Central memory CD4-positive, alpha-beta T cell (primary cell): Measurements from ENCODE around the gene RIMS4.

ENCODE experiments used
- DNase-seq: peaks from one replicate; pipeline ENCODE4 v3.0.0; 2022

The RIMS4 gene

GRCh38 chr20:44737116-44737515 is 73.2 kb downstream of the RIMS4 start:
- no peak for DNase-seq

- peak; percentile 30 for DNase-seq
Measured at GRCh38 chr20:44736170-44737021, 74.0 kb downstream of the RIMS4 start.

- DNase-seq, result no peak
Measured at GRCh38 chr20:44735816-44736169, 74.6 kb downstream of the RIMS4 start.

- no peak for DNase-seq
Measured at GRCh38 chr20:44734938-44735337, 75.4 kb downstream of the RIMS4 start.

GRCh38 chr20:44733341-44734069 is 76.8 kb downstream of the RIMS4 start:
- DNase-seq, result peak; percentile 52

- DNase-seq, result no peak
Measured at GRCh38 chr20:44732327-44732726, 78.0 kb downstream of the RIMS4 start.

- no peak for DNase-seq
Measured at GRCh38 chr20:44731657-44732056, 78.7 kb downstream of the RIMS4 start.

- DNase-seq, result no peak
Measured at GRCh38 chr20:44730441-44730840, 79.9 kb downstream of the RIMS4 start.

- DNase-seq, result no peak
Measured at GRCh38 chr20:44728801-44729443, 81.4 kb downstream of the RIMS4 start.

- DNase-seq, result no peak
Measured at GRCh38 chr20:44727651-44728050, 82.7 kb downstream of the RIMS4 start.

GRCh38 chr20:44727039-44727438 is 83.3 kb downstream of the RIMS4 start:
- no peak for DNase-seq

GRCh38 chr20:44725837-44726236 is 84.5 kb downstream of the RIMS4 start:
- DNase-seq, result no peak

- DNase-seq, result no peak
Measured at GRCh38 chr20:44724423-44725091, 85.8 kb downstream of the RIMS4 start.

GRCh38 chr20:44723798-44724362 is 86.5 kb downstream of the RIMS4 start:
- no peak for DNase-seq

GRCh38 chr20:44723391-44723790 is 87.0 kb downstream of the RIMS4 start:
- no peak for DNase-seq

- no peak for DNase-seq
Measured at GRCh38 chr20:44722990-44723389, 87.4 kb downstream of the RIMS4 start.

GRCh38 chr20:44721785-44722054 is 88.6 kb downstream of the RIMS4 start:
- no peak for DNase-seq

- no peak for DNase-seq
Measured at GRCh38 chr20:44720997-44721784, 89.2 kb downstream of the RIMS4 start.

GRCh38 chr20:44720621-44720996 is 89.7 kb downstream of the RIMS4 start:
- DNase-seq, result no peak

GRCh38 chr20:44719841-44720240 is 90.5 kb downstream of the RIMS4 start:
- no peak for DNase-seq

GRCh38 chr20:44717986-44718385 is 92.4 kb downstream of the RIMS4 start:
- no peak for DNase-seq
